SK-N-SH (cell line): Measurements from ENCODE around the gene THOC2. TPM values are rescaled to one million over a fixed set of nuclear protein-coding genes. Genes with fewer than 3 reads are reported as not detected.

Experiments
- CTCF ChIA-PET: fragments of 300-600, 350-600 bp; formaldehyde crosslinking; extraction: SDS; loops from one replicate; lab custom pipeline; 2021; lab: Yijun Ruan, JAX
- POLR2A ChIA-PET: fragments of 350-600 bp; sonication (Branson Sonifier 250); formaldehyde crosslinking; extraction: SDS; loops from one replicate; lab custom pipeline; 2020; ENCODE audit warnings: antibody characterized with exemption, inconsistent platforms; lab: Yijun Ruan, JAX
- DNase-seq: peaks from one replicate; pipeline ENCODE4 v3.0.0; 2012
- H2AFZ ChIP-seq: fragments of 200-600 bp; sonication (generic); 2 replicates; pipeline ENCODE4 v1.8.1; 2016; ENCODE audit warnings: antibody characterized with exemption, mild to moderate bottlenecking, low read depth
- H3F3A ChIP-seq: fragments of 200-600 bp; sonication (generic); replicated peaks from 2 replicates; pipeline ENCODE3; 2016; ENCODE audit warnings: antibody characterized with exemption, mild to moderate bottlenecking; ENCODE audit not compliant: insufficient read depth
- H3K27ac ChIP-seq, 2 experiments: fragments of 200-500 bp in 1 of 2; fragments of 200-600 bp in 1 of 2; sonication (Bioruptor generic) in 1 of 2; sonication (generic), shearing (Covaris generic) in 1 of 2; 2 replicates each; pipeline versions ENCODE4 v1.5.1 to v1.6.1; 2014 to 2016; ENCODE audit warnings: low read depth in 2 of 2, inconsistent platforms in 1 of 2, low read length in 1 of 2, mild to moderate bottlenecking in 1 of 2, mixed read lengths in 1 of 2
- H3K27me3 ChIP-seq: fragments of 200-600 bp; sonication (generic), shearing (Covaris generic); 2 replicates; pipeline ENCODE4 v1.6.1; 2016; ENCODE audit warnings: mixed run types; ENCODE audit not compliant: insufficient read depth
- H3K36me3 ChIP-seq, 2 experiments: fragments of 200-500 bp in 1 of 2; fragments of 200-600 bp in 1 of 2; sonication (Bioruptor generic) in 1 of 2; sonication (generic) in 1 of 2; replicated peaks in 1 of 2; 2 replicates each; pipeline versions ENCODE3 to v1.5.1; 2014 to 2016; ENCODE audit warnings: low read length in 1 of 2, mild to moderate bottlenecking in 1 of 2; ENCODE audit not compliant: insufficient read depth in 2 of 2, control insufficient read depth in 1 of 2
- H3K4me1 ChIP-seq, 2 experiments: fragments of 200-500 bp in 1 of 2; fragments of 200-600 bp in 1 of 2; sonication (Bioruptor generic) in 1 of 2; sonication (generic), shearing (Covaris generic) in 1 of 2; 2 replicates each; pipeline versions ENCODE4 v1.5.1 to v1.6.1; 2014 to 2016; ENCODE audit warnings: low read depth in 1 of 2, low read length in 1 of 2, mixed run types in 1 of 2; ENCODE audit not compliant: insufficient read depth in 2 of 2, control insufficient read depth in 1 of 2
- H3K4me2 ChIP-seq: fragments of 200-600 bp; sonication (generic), shearing (Covaris generic); 2 replicates; pipeline ENCODE4 v1.6.1; 2017; ENCODE audit warnings: mixed run types
- H3K4me3 ChIP-seq, 2 experiments: fragments of 200-500 bp in 1 of 2; fragments of 200-600 bp in 1 of 2; sonication (Bioruptor generic) in 1 of 2; sonication (generic), shearing (Covaris generic) in 1 of 2; 2 replicates each; pipeline versions ENCODE4 v1.5.1 to v1.8.1; 2014 to 2016; ENCODE audit warnings: low read depth in 2 of 2, inconsistent platforms in 1 of 2, low read length in 1 of 2, mild to moderate bottlenecking in 1 of 2, mixed read lengths in 1 of 2, moderate library complexity in 1 of 2
- H3K79me2 ChIP-seq: fragments of 200-600 bp; sonication (generic); 2 replicates; pipeline ENCODE4 v1.8.1; 2017; ENCODE audit warnings: mild to moderate bottlenecking; ENCODE audit not compliant: insufficient read depth
- H3K9ac ChIP-seq: fragments of 200-600 bp; sonication (generic); 2 replicates; pipeline ENCODE4 v1.6.1; 2017; ENCODE audit warnings: mixed run types
- H3K9me2 ChIP-seq: fragments of 200-600 bp; sonication (generic); 2 replicates; pipeline ENCODE4 v1.6.1; 2017; ENCODE audit warnings: mixed run types
- H3K9me3 ChIP-seq: fragments of 200-600 bp; sonication (generic); 2 replicates; pipeline ENCODE4 v1.6.1; 2017; ENCODE audit warnings: mixed run types, mild to moderate bottlenecking, moderate library complexity
- H4K20me1 ChIP-seq: fragments of 200-600 bp; sonication (generic); 2 replicates; pipeline ENCODE4 v1.6.1; 2017; ENCODE audit warnings: mild to moderate bottlenecking, mixed run types; ENCODE audit not compliant: insufficient read depth
- FOSL2 ChIP-seq: IDR thresholded peaks from 2 replicates; pipeline ENCODE4 v1.4.0; 2012; ENCODE audit warnings: low read depth, mild to moderate bottlenecking, moderate library complexity, borderline replicate concordance
- FOXM1 ChIP-seq: IDR thresholded peaks from 2 replicates; pipeline ENCODE4 v1.4.0; 2012; ENCODE audit warnings: low read depth, mild to moderate bottlenecking
- GATA2 ChIP-seq: sonication (generic); formaldehyde crosslinking; IDR thresholded peaks from 2 replicates; pipeline ENCODE4 v1.5.0; 2020; ENCODE audit warnings: mild to moderate bottlenecking, missing genetic modification reagents
- JUND ChIP-seq: IDR thresholded peaks from 2 replicates; pipeline ENCODE4 v1.4.0; 2012
- PBX3 ChIP-seq: IDR thresholded peaks from 2 replicates; pipeline ENCODE4; 2012
- POLR2AphosphoS5 ChIP-seq: IDR thresholded peaks from 2 replicates; pipeline ENCODE4 v1.6.1; 2012; ENCODE audit warnings: low read depth, low read length
- RFX5 ChIP-seq: IDR thresholded peaks from 2 replicates; pipeline ENCODE4 v1.6.1; 2012; ENCODE audit warnings: mild to moderate bottlenecking, improper control_type of control experiment, low read length
- SIN3A ChIP-seq: IDR thresholded peaks from 2 replicates; pipeline ENCODE4 v1.6.1; 2012; ENCODE audit warnings: low read depth, mild to moderate bottlenecking, low read length, moderate library complexity, borderline replicate concordance
- SMC3 ChIP-seq: IDR thresholded peaks from 2 replicates; pipeline ENCODE4 v1.6.1; 2012; ENCODE audit warnings: low read depth, low read length, improper control_type of control experiment
- TAF1 ChIP-seq: IDR thresholded peaks from 2 replicates; pipeline ENCODE4 v1.6.1; 2012; ENCODE audit warnings: low read depth, mild to moderate bottlenecking, low read length, moderate library complexity, borderline replicate concordance
- TCF12 ChIP-seq: IDR thresholded peaks from 2 replicates; pipeline ENCODE4 v1.4.0; 2012
- TEAD4 ChIP-seq: IDR thresholded peaks from 2 replicates; pipeline ENCODE4 v1.4.0; 2012; ENCODE audit warnings: mild to moderate bottlenecking, borderline replicate concordance; ENCODE audit not compliant: insufficient read depth
- USF2 ChIP-seq: fragments of 150-350 bp; IDR thresholded peaks from 2 replicates; pipeline ENCODE4 v1.6.1; 2017; ENCODE audit warnings: antibody characterized with exemption, low read length, low read depth, borderline replicate concordance
- YY1 ChIP-seq: IDR thresholded peaks from 2 replicates; pipeline ENCODE4 v1.4.0; 2012; ENCODE audit warnings: low read depth, mild to moderate bottlenecking
- ZBTB33 ChIP-seq: IDR thresholded peaks from 2 replicates; pipeline ENCODE4 v1.4.0; 2012; ENCODE audit warnings: low read depth, borderline replicate concordance
- WGBS: methylation state at CpG from one replicate; pipeline ENCODE4 v1.1.6; 2017; ENCODE audit warnings: low lambda C conversion rate; 5-methylcytosine and 5-hydroxymethylcytosine counted together
- polyA plus RNA-seq, 3 experiments: library from polyadenylated mRNA; depleted of rRNA; stranded (reverse); fragments of >200 nt; gene quantifications; 2 replicates each; pipeline ENCODE4 v1.2.3, GENCODE V29; 2012
- TF ChIP-seq, protein P1 (sequence below): fragments of 150-350 bp; IDR thresholded peaks from 2 replicates; pipeline ENCODE4 v1.6.1; 2016; ENCODE audit warnings: mild to moderate bottlenecking, low read depth, low read length

Gene THOC2
- polyA plus RNA-seq, 1 of the 3 experiments (the other 2 are of a cell fraction): 26.7 TPM

GRCh38 chrX:123753656-123754350 lies 21.0 kb upstream of the THOC2 start (continued):
- TF ChIP-seq ZBTB33 (no peak), USF2 (no peak)
- TF ChIP-seq, protein P1, sequence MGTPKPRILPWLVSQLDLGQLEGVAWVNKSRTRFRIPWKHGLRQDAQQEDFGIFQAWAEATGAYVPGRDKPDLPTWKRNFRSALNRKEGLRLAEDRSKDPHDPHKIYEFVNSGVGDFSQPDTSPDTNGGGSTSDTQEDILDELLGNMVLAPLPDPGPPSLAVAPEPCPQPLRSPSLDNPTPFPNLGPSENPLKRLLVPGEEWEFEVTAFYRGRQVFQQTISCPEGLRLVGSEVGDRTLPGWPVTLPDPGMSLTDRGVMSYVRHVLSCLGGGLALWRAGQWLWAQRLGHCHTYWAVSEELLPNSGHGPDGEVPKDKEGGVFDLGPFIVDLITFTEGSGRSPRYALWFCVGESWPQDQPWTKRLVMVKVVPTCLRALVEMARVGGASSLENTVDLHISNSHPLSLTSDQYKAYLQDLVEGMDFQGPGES: no peak

- Histone ChIP-seq H3K9ac (no peak overlapping the region), H3F3A (no peaks in the 10 kb centered on the region), H3K27ac (no peak overlapping the region), H3K27me3 (no peaks in the 10 kb centered on the region), H3K9me2 (no peaks in the 10 kb centered on the region), H2AFZ (no peak overlapping the region), H3K79me2 (no peaks in the 10 kb centered on the region), H3K4me3 (no peak overlapping the region), H4K20me1 (no peaks in the 10 kb centered on the region), H3K4me1 (no peaks in the 10 kb centered on the region; a peak in 1 of 4 replicates), H3K4me2 (no peak overlapping the region), H3K36me3 (no peaks in the 10 kb centered on the region), H3K9me3 (no peaks in the 10 kb centered on the region)
- TF ChIP-seq PBX3 (peak; percentile 26; the same call in 1 of the 2 replicates), TEAD4 (no peak), POLR2AphosphoS5 (no peak), TCF12 (peak; percentile 50; the same call in 1 of the 2 replicates), SIN3A (no peak), YY1 (no peak), JUND (no peak), SMC3 (no peak), FOSL2 (no peak), RFX5 (no peak), TAF1 (no peak), GATA2 (CRISPR knock-in tag) (no peak), FOXM1 (no peak)
- 43% methylated on average over 2 of the region's 2 CpGs for WGBS
- POLR2A ChIA-PET: no interaction called here
- no peak for DNase-seq
- CTCF ChIA-PET: no interaction called here
Measured at GRCh38 chrX:123749643-123750042, 16.8 kb upstream of the THOC2 start.
